A673 (cell line): ENCODE data around the gene SLC41A3. TPM values are rescaled to one million over a fixed set of nuclear protein-coding genes. Genes with fewer than 3 reads are reported as not detected.

Experiments used
- BruUV-seq: library from RNA; stranded (reverse); fragments of 400-500 nt; replicated peaks from 2 replicates; lab custom pipeline; 2021; lab: Mats Ljungman, UMichigan
- CTCF ChIA-PET: fragments of 300-600 bp; sonication (Branson Sonifier 250); formaldehyde crosslinking; loops from one replicate; lab custom pipeline; 2022; ENCODE audit warnings: antibody characterized with exemption; lab: Charles Lee
- POLR2A ChIA-PET: fragments of 300-600 bp; sonication (Branson Sonifier 250); formaldehyde crosslinking; loops from one replicate; lab custom pipeline; 2022; ENCODE audit warnings: antibody characterized with exemption; ENCODE audit not compliant: low non-redundant PET; lab: Charles Lee
- DNase-seq: peaks from one replicate; pipeline ENCODE4 v3.0.0-alpha.2; 2015; ENCODE audit warnings: low spot score
- H3K27ac ChIP-seq: fragments of 200-600 bp; sonication (generic); 2 replicates; pipeline ENCODE4 v1.5.1; 2016; ENCODE audit warnings: mixed run types, low read depth, mild to moderate bottlenecking, mixed read lengths, antibody characterized with exemption, low read length; ENCODE audit not compliant: poor library complexity, severe bottlenecking
- H3K27me3 ChIP-seq: fragments of 200-600 bp; sonication (generic); replicated peaks from 2 replicates; pipeline ENCODE4 v1.6.1; 2017; ENCODE audit warnings: mixed run types, low read depth, mild to moderate bottlenecking, mixed read lengths, antibody characterized with exemption, low read length; ENCODE audit not compliant: insufficient read depth, poor library complexity
- H3K36me3 ChIP-seq: fragments of 200-600 bp; sonication (generic); 2 replicates; pipeline ENCODE4 v1.6.1; 2016; ENCODE audit warnings: mixed run types, mild to moderate bottlenecking, mixed read lengths, antibody characterized with exemption, low read length; ENCODE audit not compliant: insufficient read depth, poor library complexity, severe bottlenecking
- H3K4me1 ChIP-seq: fragments of 200-600 bp; sonication (generic); 2 replicates; pipeline ENCODE4 v1.6.1; 2017; ENCODE audit warnings: mixed run types, mild to moderate bottlenecking, mixed read lengths, antibody characterized with exemption, low read length; ENCODE audit not compliant: insufficient read depth, poor library complexity, severe bottlenecking
- H3K4me3 ChIP-seq: fragments of 200-600 bp; sonication (generic); 2 replicates; pipeline ENCODE4 v1.5.1; 2016; ENCODE audit warnings: low read depth, mixed run types, mild to moderate bottlenecking, mixed read lengths, low read length; ENCODE audit not compliant: poor library complexity, severe bottlenecking
- H3K9me3 ChIP-seq: fragments of 200-600 bp; sonication (generic); 2 replicates; pipeline ENCODE4 v1.6.1; 2016; ENCODE audit warnings: mixed run types, low read depth, mild to moderate bottlenecking, mixed read lengths, antibody characterized with exemption, low read length; ENCODE audit not compliant: poor library complexity, severe bottlenecking
- CTCF ChIP-seq: fragments of 300-800, 200-600 bp; sonication (generic); conservative IDR thresholded peaks from 2 replicates; pipeline ENCODE4 v1.5.1; 2017; ENCODE audit warnings: low read depth, mild to moderate bottlenecking, antibody characterized with exemption, low read length, moderate library complexity, mixed read lengths
- EZH2 ChIP-seq: fragments of 200-600 bp; sonication (generic); IDR thresholded peaks from 2 replicates; pipeline ENCODE4 v1.6.1; 2017; ENCODE audit warnings: borderline replicate concordance, low read depth, mild to moderate bottlenecking, mixed read lengths, antibody characterized with exemption, low read length; ENCODE audit not compliant: poor library complexity, severe bottlenecking
- intact Hi-C: fragments of 100-400 bp; cut with micrococcal nuclease; formaldehyde crosslinking; loops from one replicate; pipeline ENCODE4 v1.10.0; 2022; ENCODE audit not compliant: unreplicated experiment
- total RNA-seq: library from RNA; stranded (reverse); gene quantifications from 2 replicates; pipeline ENCODE4 v1.2.3, GENCODE V29; 2021

Gene SLC41A3
- total RNA-seq, 1 experiment from 2014 or later, result 56.5 TPM

GRCh38 chr3:126083511-126083912 lies 412 bp downstream of the SLC41A3 start:
- Histone ChIP-seq H3K9me3 (peaks cover 21% of the 10 kb centered on the region), H3K4me1 (peaks cover 6% of the 10 kb centered on the region), H3K36me3 (no peaks in the 10 kb centered on the region), H3K4me3 (peak overlapping the region; percentile 66), H3K27ac (peak overlapping the region; percentile 73), H3K27me3 (no peaks in the 10 kb centered on the region)
- ChIA-PET CTCF (no interaction called here), POLR2A (no interaction called here)
- no TSS peak for BruUV-seq
- peak; percentile 43 for DNase-seq
- no peak for TF ChIP-seq EZH2
- TF ChIP-seq CTCF, result no peak
- intact Hi-C loops, result no loop called here

DNA sequence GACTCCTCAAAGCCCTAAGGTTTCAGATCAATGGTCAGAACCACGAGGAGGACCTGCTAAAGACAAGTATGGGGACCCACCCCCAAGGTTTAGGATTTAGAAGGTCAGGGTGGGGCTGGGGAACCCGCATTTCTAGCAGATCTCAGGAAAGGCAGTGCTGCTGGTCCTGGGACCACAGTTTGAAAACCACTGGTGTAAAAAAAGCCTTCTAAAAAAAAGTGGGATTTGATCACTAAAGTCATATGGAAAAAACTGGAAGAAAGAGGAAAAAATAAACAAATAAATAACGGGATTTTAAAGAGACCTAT lies 832 bp downstream of the SLC41A3 start:
- Histone ChIP-seq H3K4me3 (peak overlapping the region; percentile 66), H3K27ac (peak overlapping the region; percentile 73), H3K27me3 (no peaks in the 10 kb centered on the region), H3K4me1 (peaks cover 6% of the 10 kb centered on the region), H3K9me3 (peaks cover 18% of the 10 kb centered on the region), H3K36me3 (no peaks in the 10 kb centered on the region)
- intact Hi-C loops, result no loop called here
- no peak for DNase-seq
- no TSS peak for BruUV-seq
- ChIA-PET CTCF (no interaction called here), POLR2A (no interaction called here)
- TF ChIP-seq CTCF (no peak), EZH2 (no peak)

DNA sequence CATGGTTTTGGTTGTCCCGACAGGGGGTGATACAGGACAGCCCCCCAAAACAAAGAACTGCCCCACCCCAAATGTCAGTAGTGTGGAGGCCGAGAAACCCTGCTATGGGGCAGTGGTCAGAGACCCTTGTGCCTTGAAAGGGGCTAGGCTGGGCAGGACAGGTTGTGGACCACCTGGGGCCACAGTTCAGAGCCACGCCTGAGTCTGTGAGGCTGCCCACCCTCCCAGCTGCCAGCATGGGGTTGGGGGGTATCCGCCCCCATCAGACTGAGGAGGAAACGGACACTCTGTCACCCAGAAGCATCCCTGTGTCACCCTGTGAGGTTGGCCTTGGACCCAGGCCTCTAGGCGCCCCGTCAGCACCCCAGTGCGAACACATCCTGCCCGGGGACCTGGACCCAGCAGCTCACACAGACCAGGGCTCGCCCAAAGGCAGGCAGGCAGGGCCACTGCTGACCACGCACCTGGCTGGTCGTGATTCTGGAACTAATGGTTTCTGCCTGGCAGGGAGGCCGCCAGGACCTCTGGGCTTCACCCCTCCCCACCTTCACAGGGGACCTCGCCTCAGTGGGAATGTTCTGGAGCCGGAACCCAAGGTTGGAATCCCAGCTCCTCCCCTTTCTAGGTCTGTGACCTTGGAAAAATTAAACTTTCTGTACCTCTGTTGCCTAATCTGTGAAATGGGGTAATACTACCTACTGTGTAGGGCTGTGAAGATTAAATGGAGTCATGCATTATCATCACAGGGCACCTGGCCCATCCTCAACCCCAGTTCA lies 1.4 kb downstream of the SLC41A3 start:
- CTCF ChIA-PET, result no interaction called here
- POLR2A ChIA-PET, result no interaction called here
- intact Hi-C loops, result no loop called here
- Histone ChIP-seq H3K36me3 (no peaks in the 10 kb centered on the region), H3K4me1 (peaks cover 6% of the 10 kb centered on the region), H3K4me3 (peak overlapping the region; percentile 66), H3K9me3 (peaks cover 12% of the 10 kb centered on the region), H3K27me3 (no peaks in the 10 kb centered on the region), H3K27ac (peak overlapping the region; percentile 73)
- TSS peak; percentile 32 for BruUV-seq
- DNase-seq, result no peak
- TF ChIP-seq CTCF, result no peak
- TF ChIP-seq EZH2, result no peak
